Stimulated activated CD8-positive, alpha-beta memory T cell treated with anti-CD3 and anti-CD28 coated beads, Interleukin-15, amount 100 ng/mL, for 48 hours (primary cell): ENCODE results near the gene EIF4G3.
"Not testable (repeated sequence)": the region's sequence is repeated elsewhere in the genome, so short reads cannot be mapped to it uniquely, and the experiment has no call there.

Source experiments
- DNase-seq, 2 donors: peaks; one replicate each; pipeline ENCODE4 v3.0.0-alpha.2; 2020; ENCODE audit warnings: low read depth in 2 of 2

EIF4G3 gene

GRCh38 chr1:21068937-21069336, 107.8 kb downstream of the EIF4G3 start:
- DNase-seq: no peak

- DNase-seq: no peak
Measured at GRCh38 chr1:21067551-21068227, 109.0 kb downstream of the EIF4G3 start.

- no peak for DNase-seq
Measured at GRCh38 chr1:21066356-21067012, 110.2 kb downstream of the EIF4G3 start.

- no peak for DNase-seq
Measured at GRCh38 chr1:21065851-21066250, 110.8 kb downstream of the EIF4G3 start.

GRCh38 chr1:21064057-21064456, 112.6 kb downstream of the EIF4G3 start:
- no peak for DNase-seq

GRCh38 chr1:21060523-21060922, 116.2 kb downstream of the EIF4G3 start:
- DNase-seq: no peak

- DNase-seq: no peak
Measured at GRCh38 chr1:21059021-21059420, 117.7 kb downstream of the EIF4G3 start.

GRCh38 chr1:21058035-21058793, 118.5 kb downstream of the EIF4G3 start:
- DNase-seq: no peak

- DNase-seq: not testable (repeated sequence)
Measured at GRCh38 chr1:21053189-21053928, 123.3 kb downstream of the EIF4G3 start.

- no peak for DNase-seq
Measured at GRCh38 chr1:21052034-21052433, 124.7 kb downstream of the EIF4G3 start.

GRCh38 chr1:21051177-21051825, 125.4 kb downstream of the EIF4G3 start:
- DNase-seq: no peak

GRCh38 chr1:21050031-21050430, 126.7 kb downstream of the EIF4G3 start:
- no peak for DNase-seq

- no peak for DNase-seq
Measured at GRCh38 chr1:21048462-21048861, 128.2 kb downstream of the EIF4G3 start.

- no peak for DNase-seq
Measured at GRCh38 chr1:21046132-21046531, 130.6 kb downstream of the EIF4G3 start.

GRCh38 chr1:21045351-21045750, 131.3 kb downstream of the EIF4G3 start:
- no peak for DNase-seq

- DNase-seq: no peak
Measured at GRCh38 chr1:21042929-21043605, 133.6 kb downstream of the EIF4G3 start.

GRCh38 chr1:21041541-21041940, 135.2 kb downstream of the EIF4G3 start:
- no peak for DNase-seq

GRCh38 chr1:21037091-21037490, 139.6 kb downstream of the EIF4G3 start:
- DNase-seq: no peak

- no peak for DNase-seq
Measured at GRCh38 chr1:21035794-21036193, 140.9 kb downstream of the EIF4G3 start.

GRCh38 chr1:21034725-21035628, 141.7 kb downstream of the EIF4G3 start:
- DNase-seq: no peak
